SHP77 (cell line): ENCODE results near the gene MRPS2.

Experiments
- DNase-seq, 2 experiments: peaks; one replicate each; lab custom pipeline; 2025; lab: John Stamatoyannopoulos, UW

MRPS2 gene

GRCh38 chr9:135480071-135480939, 20.2 kb upstream of the MRPS2 start:
- DNase-seq: peak in 1 of 2 experiments; percentile 51

GRCh38 chr9:135480940-135481310, 19.6 kb upstream of the MRPS2 start:
- DNase-seq: no peak

GRCh38 chr9:135482015-135482754, 18.3 kb upstream of the MRPS2 start:
- no peak for DNase-seq

GRCh38 chr9:135484460-135485277, 15.8 kb upstream of the MRPS2 start:
- DNase-seq: no peak

GRCh38 chr9:135485385-135485784, 15.1 kb upstream of the MRPS2 start:
- no peak for DNase-seq

- no peak for DNase-seq
Measured at GRCh38 chr9:135485832-135486231, 14.7 kb upstream of the MRPS2 start.

GRCh38 chr9:135486267-135487065, 14.0 kb upstream of the MRPS2 start:
- no peak for DNase-seq

- no peak for DNase-seq
Measured at GRCh38 chr9:135487281-135488012, 13.0 kb upstream of the MRPS2 start.

- DNase-seq: no peak
Measured at GRCh38 chr9:135488013-135488330, 12.5 kb upstream of the MRPS2 start.

GRCh38 chr9:135488527-135488926, 12.0 kb upstream of the MRPS2 start:
- no peak for DNase-seq

- DNase-seq: no peak
Measured at GRCh38 chr9:135489188-135489906, 11.1 kb upstream of the MRPS2 start.

- no peak for DNase-seq
Measured at GRCh38 chr9:135490166-135490870, 10.2 kb upstream of the MRPS2 start.

- no peak for DNase-seq
Measured at GRCh38 chr9:135490980-135491464, 9.5 kb upstream of the MRPS2 start.

- DNase-seq: no peak
Measured at GRCh38 chr9:135491764-135492163, 8.7 kb upstream of the MRPS2 start.

- DNase-seq: no peak
Measured at GRCh38 chr9:135492886-135493669, 7.4 kb upstream of the MRPS2 start.

GRCh38 chr9:135494791-135495559, 5.5 kb upstream of the MRPS2 start:
- DNase-seq: no peak

GRCh38 chr9:135498381-135499126, 1.9 kb upstream of the MRPS2 start:
- no peak for DNase-seq
